Stimulated activated CD4-positive, alpha-beta T cell treated with anti-CD3 and anti-CD28 coated beads, Interleukin-15, amount 100 ng/mL, for 24 hours (primary cell): ENCODE data around the gene TMEM253.

Source experiments
- DNase-seq: peaks from one replicate; pipeline ENCODE4 v3.0.0-alpha.2; 2020

The TMEM253 gene

DNA sequence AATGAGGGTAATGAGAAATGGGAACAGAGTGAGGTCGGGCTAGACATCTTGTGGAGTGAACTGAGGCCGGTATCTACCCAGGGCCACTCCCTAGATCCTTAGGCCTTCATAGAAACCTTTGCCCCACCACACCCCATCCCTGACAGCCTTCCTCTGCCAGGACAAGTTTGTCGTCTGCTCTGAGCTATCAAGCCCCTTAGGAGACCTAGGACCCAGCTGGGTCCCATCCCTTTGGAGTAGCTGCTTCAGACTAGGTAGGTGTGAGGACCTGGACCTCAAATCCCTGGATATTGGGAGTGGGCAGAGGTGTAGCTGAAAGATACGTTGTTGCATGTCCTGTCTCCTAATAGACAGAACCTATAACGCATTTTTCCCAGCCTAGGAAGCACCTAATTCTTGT is at the start of gene TMEM253:
Gene TMEM253, plus strand, starts transcription at position 136 of the 400 bp plus-strand sequence. CDS start 278 bp downstream, outside the sequence.
- no peak for DNase-seq

DNA sequence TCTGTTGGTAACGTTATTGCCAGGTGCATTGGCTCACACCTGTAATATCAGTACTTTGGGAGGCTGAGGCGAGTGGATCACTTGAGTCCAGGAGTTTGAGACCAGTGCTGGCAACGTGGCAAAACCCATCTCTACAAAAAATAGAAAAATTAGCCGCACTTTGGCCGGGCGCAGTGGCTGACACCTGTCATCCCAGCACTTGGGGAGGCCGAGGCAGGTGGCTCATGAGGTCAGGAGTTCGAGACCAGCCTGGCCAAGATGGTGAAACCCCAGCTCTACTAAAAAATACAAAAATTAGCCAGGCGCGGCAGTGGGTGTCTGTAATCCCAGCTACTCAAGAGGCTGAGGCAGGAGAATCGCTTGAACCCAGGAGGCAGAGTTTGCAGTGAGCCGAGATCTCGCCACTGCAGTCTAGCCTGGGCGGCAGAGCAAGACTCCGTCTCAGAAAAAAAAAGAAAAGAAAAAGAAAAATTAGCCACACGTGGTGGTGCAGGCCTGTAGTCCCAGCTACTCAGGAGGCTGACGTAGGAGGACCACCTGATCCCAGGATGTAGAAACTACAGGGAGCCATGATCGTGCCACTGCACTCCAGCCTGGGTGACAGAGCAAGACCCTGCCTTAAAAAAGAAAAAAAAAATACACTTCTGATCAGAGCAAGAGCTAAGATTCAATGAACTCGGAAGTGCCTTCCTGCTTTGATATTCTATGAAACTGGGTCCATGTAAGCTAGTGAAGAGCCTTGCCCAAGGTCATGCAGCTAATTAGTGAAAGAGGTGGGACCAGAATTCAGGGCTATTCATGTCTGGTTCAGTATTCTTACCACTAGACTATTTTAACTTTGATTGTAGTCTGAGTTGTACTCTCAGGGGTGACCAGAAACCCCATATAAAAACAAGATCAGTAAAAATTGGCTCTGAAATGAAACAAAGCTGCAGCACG is 47.4 kb upstream of the TMEM253 start:
- DNase-seq = no peak

- DNase-seq = no peak
Observed at GRCh38 chr14:21054123-21054767, 46.6 kb upstream of the TMEM253 start.

DNA sequence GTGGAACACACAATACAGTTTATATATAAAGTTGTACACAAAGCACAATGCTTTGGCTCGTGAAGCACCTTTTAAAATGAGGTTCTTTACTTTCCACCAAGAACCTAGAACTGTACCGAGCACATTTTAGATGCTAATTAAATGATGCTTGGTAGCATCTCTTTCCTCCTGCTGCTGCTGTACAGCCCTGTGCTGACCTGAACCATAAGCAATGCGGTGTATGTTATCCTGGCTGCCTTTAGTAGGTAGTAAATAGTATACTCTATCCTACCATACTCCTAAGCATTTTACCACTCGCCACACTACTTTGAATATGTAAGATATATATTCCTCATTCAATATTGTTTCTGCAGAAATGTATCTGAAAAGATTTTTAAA is 46.1 kb upstream of the TMEM253 start:
- no peak for DNase-seq

GRCh38 chr14:21055432-21056117 is 45.3 kb upstream of the TMEM253 start:
- DNase-seq = no peak

- DNase-seq = no peak
Observed at GRCh38 chr14:21056520-21057163, 44.2 kb upstream of the TMEM253 start.

DNA sequence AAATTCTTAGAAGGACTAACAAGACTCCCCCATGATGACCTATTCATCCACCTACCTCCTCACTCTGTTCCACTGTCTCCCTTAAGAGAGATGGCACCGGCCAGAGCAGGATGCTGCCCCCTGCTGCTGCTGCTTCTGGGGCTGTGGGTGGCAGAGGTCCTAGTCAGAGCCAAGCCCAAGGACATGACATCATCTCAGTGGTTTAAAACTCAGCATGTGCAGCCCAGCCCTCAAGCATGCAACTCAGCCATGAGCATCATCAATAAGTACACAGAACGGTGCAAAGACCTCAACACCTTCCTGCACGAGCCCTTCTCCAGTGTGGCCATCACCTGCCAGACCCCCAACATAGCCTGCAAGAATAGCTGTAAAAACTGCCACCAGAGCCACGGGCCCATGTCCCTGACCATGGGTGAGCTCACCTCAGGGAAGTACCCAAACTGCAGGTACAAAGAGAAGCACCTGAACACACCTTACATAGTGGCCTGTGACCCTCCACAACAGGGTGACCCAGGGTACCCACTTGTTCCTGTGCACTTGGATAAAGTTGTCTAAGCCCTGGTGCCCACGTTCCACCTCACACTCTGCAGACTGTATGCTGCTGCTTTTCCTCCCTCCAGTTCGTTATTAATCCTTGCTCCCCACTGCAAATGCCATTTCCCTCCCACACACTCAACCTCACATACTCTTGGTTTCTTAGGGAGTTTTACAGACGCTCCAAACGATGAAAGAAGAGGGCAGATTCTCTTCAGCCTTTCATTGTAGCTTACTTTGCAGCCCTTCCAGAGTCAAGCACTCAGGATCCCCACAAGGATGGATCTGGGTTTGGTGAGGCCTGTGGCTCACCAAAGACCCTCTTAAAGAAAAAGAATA is 42.8 kb upstream of the TMEM253 start, which contains the start of gene RNASE8:
Gene RNASE8, plus strand, starts transcription at position 20 of the 873 bp plus-strand sequence. Its CDS starts 71 bp downstream, at position 91.
- DNase-seq = peak; percentile 20

DNA sequence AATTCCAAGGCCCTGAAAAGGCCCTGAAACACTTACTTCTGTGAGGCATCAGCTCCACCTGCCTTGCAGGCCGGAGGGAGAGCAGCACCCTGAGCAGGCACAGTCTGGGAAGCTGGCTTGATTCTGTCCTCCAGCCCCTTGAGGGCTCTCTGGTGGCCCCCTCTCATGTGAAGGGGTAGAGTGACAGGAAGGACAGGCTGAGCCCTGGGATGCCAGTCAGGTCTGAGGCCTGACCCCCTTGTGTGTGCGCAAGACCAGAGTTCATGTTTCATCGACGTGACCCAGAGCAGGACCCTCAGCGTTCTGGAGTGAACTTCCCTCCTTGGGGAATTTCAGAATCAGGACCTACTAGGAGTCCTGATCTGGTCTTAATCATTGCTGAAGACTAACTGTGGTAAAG is 42.0 kb upstream of the TMEM253 start:
- no peak for DNase-seq

DNA sequence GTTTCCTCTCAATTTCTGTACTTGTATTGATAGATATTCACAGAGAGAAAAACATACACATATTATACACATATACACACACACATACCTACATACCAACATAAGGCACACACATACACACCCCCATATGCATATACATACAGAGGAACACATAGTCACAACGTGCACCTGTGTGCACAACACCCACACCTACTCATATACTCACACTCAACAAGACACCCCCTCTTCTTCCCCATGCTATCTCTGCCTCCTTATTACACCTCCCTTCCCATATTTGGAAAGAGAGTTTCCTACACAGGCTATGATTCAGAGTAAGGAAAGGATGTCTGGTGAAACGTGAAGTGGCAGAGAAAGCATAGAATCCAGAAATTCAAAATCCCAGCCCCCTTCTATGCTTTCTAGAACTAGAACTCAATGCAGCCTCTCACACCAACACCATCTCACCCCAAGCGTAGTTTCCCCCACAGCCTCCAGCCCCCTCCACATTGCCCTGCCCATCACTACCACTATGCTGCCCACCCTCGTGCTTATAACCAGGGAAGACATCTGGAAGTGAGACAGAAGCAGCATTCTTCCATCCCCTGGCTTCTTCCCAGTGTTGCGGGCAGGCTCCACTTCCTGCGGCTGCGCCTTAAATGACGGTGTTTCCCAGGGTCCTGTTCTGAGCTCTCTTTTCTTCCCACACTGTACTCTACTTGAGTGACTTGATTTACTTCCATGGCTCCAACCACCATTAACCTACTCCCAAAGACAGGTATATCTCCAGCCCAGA is 40.8 kb upstream of the TMEM253 start:
- DNase-seq = no peak

- no peak for DNase-seq
Observed at GRCh38 chr14:21060614-21061346, 40.1 kb upstream of the TMEM253 start.

GRCh38 chr14:21061347-21061668 is 39.6 kb upstream of the TMEM253 start:
- DNase-seq = no peak

DNA sequence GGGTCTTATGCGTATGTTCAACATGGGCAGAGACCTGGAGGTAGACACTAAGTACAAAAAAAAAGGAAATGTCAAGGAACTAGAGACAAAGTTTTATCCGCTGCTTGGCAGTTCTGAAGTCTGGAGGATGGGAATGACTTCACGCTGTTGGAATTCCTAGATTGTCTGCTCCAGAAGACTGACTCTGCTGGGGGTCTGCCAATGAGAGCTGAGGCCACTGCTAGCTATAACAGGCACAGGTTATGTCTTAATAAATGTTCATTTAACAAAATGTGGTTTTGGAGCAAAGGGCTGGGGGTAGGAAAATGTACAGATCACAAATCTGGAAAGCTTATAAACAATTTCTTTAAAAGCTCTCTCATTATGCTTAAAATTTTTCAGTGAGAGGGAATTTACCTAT is 37.4 kb upstream of the TMEM253 start:
- no peak for DNase-seq

DNA sequence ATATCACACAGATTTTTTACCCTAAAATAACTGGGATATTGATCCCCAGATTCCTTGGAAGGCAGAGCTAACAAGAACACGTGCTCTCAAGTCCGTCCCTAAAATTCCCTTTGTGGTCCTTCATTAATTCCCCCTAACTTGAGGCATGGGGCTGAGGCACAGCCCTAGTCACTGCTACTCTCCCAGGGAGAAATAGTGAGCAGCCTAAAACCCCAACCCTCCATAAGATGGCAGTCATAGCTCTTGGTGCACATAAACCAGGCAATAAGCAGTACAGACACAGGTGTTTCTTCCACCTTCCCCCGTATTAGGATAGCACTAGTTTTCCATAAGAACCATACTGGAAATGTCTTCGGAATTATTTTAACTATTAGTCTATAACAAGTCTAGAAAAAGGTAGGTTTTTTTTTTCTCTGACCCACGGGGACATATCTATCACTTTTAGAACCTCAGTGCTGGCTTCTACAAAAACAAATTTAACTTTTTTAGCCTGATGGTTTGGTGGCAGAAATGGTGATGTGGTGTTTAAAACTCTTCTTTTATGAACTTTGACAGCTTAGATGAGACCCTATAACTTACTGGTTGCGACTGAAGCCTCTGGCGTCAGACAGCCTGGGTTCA is 33.9 kb upstream of the TMEM253 start:
- no peak for DNase-seq

- peak; percentile 56 for DNase-seq
Observed at GRCh38 chr14:21068521-21069387, 32.1 kb upstream of the TMEM253 start.

- no peak for DNase-seq
Observed at GRCh38 chr14:21069388-21070082, 31.3 kb upstream of the TMEM253 start.

GRCh38 chr14:21070083-21070609 is 30.7 kb upstream of the TMEM253 start, which contains the start of gene ARHGEF40:
Gene ARHGEF40, plus strand, starts transcription at chr14:21070304. Its CDS starts 93 bp downstream, at chr14:21070397.
- peak; percentile 44 for DNase-seq

- DNase-seq = peak; percentile 30
Observed at GRCh38 chr14:21070610-21071224, 30.1 kb upstream of the TMEM253 start.
